H9 (cell line): ENCODE measurements around the gene IL10. TPM values are rescaled to one million over a fixed set of nuclear protein-coding genes. Genes with fewer than 3 reads are reported as not detected.
A peak's percentile ranks its signal among the peaks of the same experiment; 100 is the strongest.

Source experiments
- DNase-seq: peaks from one replicate; pipeline ENCODE4 v3.0.0-alpha.2; 2017
- H2AFZ ChIP-seq: one replicate; pipeline ENCODE4 v1.6.1; 2013; ENCODE audit warnings: mild to moderate bottlenecking, low read length, control low read depth, moderate library complexity
- H2AK5ac ChIP-seq: 2 replicates; pipeline ENCODE4 v1.6.1; 2013; ENCODE audit warnings: low read length, control low read depth, mixed read lengths; ENCODE audit not compliant: insufficient read length
- H2BK120ac ChIP-seq: one replicate; pipeline ENCODE4 v1.6.1; 2013; ENCODE audit warnings: low read depth, mild to moderate bottlenecking, low read length, control low read depth, inconsistent platforms; ENCODE audit not compliant: poor library complexity, severe bottlenecking
- H2BK12ac ChIP-seq: 2 replicates; pipeline ENCODE4 v1.6.1; 2013; ENCODE audit warnings: low read length, control low read depth, mixed read lengths, low read depth; ENCODE audit not compliant: insufficient read length
- H2BK15ac ChIP-seq: 2 replicates; pipeline ENCODE4 v1.6.1; 2013; ENCODE audit warnings: low read depth, low read length, control low read depth
- H2BK20ac ChIP-seq: one replicate; pipeline ENCODE4 v1.6.1; 2013; ENCODE audit warnings: low read depth, mild to moderate bottlenecking, low read length, control low read depth, inconsistent platforms; ENCODE audit not compliant: poor library complexity, severe bottlenecking
- H2BK5ac ChIP-seq: 2 replicates; pipeline ENCODE4 v1.6.1; 2013; ENCODE audit warnings: low read length, control low read depth, mixed read lengths; ENCODE audit not compliant: insufficient read length
- H3K14ac ChIP-seq: 2 replicates; pipeline ENCODE4 v1.6.1; 2013; ENCODE audit warnings: low read length, control low read depth; ENCODE audit not compliant: insufficient read depth
- H3K18ac ChIP-seq: 2 replicates; pipeline ENCODE4 v1.6.1; 2013; ENCODE audit warnings: low read depth, mild to moderate bottlenecking, mixed read lengths, low read length, control low read depth; ENCODE audit not compliant: insufficient read length
- H3K23ac ChIP-seq: 2 replicates; pipeline ENCODE4 v1.6.1; 2013; ENCODE audit warnings: low read length, control low read depth, mixed read lengths, low read depth; ENCODE audit not compliant: insufficient read length
- H3K23me2 ChIP-seq: 2 replicates; pipeline ENCODE4 v1.6.1; 2013; ENCODE audit warnings: low read depth, mild to moderate bottlenecking, mixed read lengths, low read length, control low read depth; ENCODE audit not compliant: insufficient read length, poor library complexity, severe bottlenecking
- H3K27ac ChIP-seq: 2 replicates; pipeline ENCODE4 v1.5.1; 2013; ENCODE audit warnings: low read length, control low read depth, mixed read lengths, low read depth; ENCODE audit not compliant: insufficient read length
- H3K27me3 ChIP-seq: 2 replicates; pipeline ENCODE4 v1.6.1; 2013; ENCODE audit warnings: low read length, control low read depth, inconsistent platforms; ENCODE audit not compliant: insufficient read depth
- H3K4ac ChIP-seq: 2 replicates; pipeline ENCODE4 v1.6.1; 2013; ENCODE audit warnings: low read depth, mild to moderate bottlenecking, control low read depth, inconsistent platforms, low read length, moderate library complexity
- H3K4me1 ChIP-seq: 2 replicates; pipeline ENCODE4 v1.6.1; 2013; ENCODE audit warnings: low read length, control low read depth, inconsistent platforms; ENCODE audit not compliant: insufficient read depth
- H3K4me2 ChIP-seq: 2 replicates; pipeline ENCODE4 v1.6.1; 2013; ENCODE audit warnings: low read length, control low read depth, mixed read lengths; ENCODE audit not compliant: insufficient read length, insufficient read depth
- H3K56ac ChIP-seq: 2 replicates; pipeline ENCODE4 v1.6.1; 2013; ENCODE audit warnings: low read depth, mild to moderate bottlenecking, mixed read lengths, low read length, control low read depth; ENCODE audit not compliant: insufficient read length
- H3K79me1 ChIP-seq: 2 replicates; pipeline ENCODE4 v1.6.1; 2013; ENCODE audit warnings: low read depth, mild to moderate bottlenecking, moderate library complexity, low read length, control low read depth, inconsistent platforms; ENCODE audit not compliant: insufficient read depth, poor library complexity, severe bottlenecking
- H3K79me2 ChIP-seq: 2 replicates; pipeline ENCODE4 v1.6.1; 2013; ENCODE audit warnings: low read length, control low read depth, inconsistent platforms; ENCODE audit not compliant: insufficient read depth
- H3K9ac ChIP-seq: 2 replicates; pipeline ENCODE4 v1.6.1; 2013; ENCODE audit warnings: low read length, control low read depth, mixed read lengths; ENCODE audit not compliant: insufficient read length; ENCODE audit errors: extremely low read depth
- H3K9me3 ChIP-seq: one replicate; pipeline ENCODE4 v1.6.1; 2013; ENCODE audit warnings: low read depth, low read length, inconsistent platforms; ENCODE audit not compliant: control insufficient read depth
- H3T11ph ChIP-seq: one replicate; pipeline ENCODE4 v1.6.1; 2013; ENCODE audit warnings: mild to moderate bottlenecking, low read length, control low read depth, inconsistent platforms
- H4K20me1 ChIP-seq: one replicate; pipeline ENCODE4 v1.6.1; 2013; ENCODE audit not compliant: control insufficient read depth, insufficient read length, insufficient read depth
- H4K5ac ChIP-seq: 2 replicates; pipeline ENCODE4 v1.6.1; 2013; ENCODE audit warnings: low read depth, mild to moderate bottlenecking, mixed read lengths, low read length, control low read depth; ENCODE audit not compliant: insufficient read length
- H4K8ac ChIP-seq: replicated peaks from 2 replicates; pipeline ENCODE4 v1.6.1; 2013; ENCODE audit warnings: low read length, control low read depth, mixed read lengths, low read depth; ENCODE audit not compliant: insufficient read length
- H4K91ac ChIP-seq: 2 replicates; pipeline ENCODE4 v1.6.1; 2013; ENCODE audit warnings: low read depth, mild to moderate bottlenecking, moderate library complexity, mixed read lengths, low read length, control low read depth; ENCODE audit not compliant: insufficient read length
- H3K27ac Mint-ChIP-seq, 3 experiments: 2 replicates in 2 of 3; 3 replicates in 1 of 3; pipeline ENCODE4 v1.8.0; 2020 to 2021; ENCODE audit warnings: mixed read lengths in 3 of 3, mild to moderate bottlenecking in 1 of 3, moderate library complexity in 1 of 3
- H3K27me3 Mint-ChIP-seq: 2 replicates; pipeline ENCODE4 v1.8.0; 2021; ENCODE audit warnings: low read depth, mild to moderate bottlenecking, moderate library complexity, mixed read lengths
- H3K36me3 Mint-ChIP-seq, 3 experiments: 2 replicates in 2 of 3; 3 replicates in 1 of 3; pipeline ENCODE4 v1.8.0; 2020 to 2021; ENCODE audit warnings: low read depth in 3 of 3, mixed read lengths in 3 of 3; ENCODE audit not compliant: insufficient read depth in 1 of 3
- H3K4me1 Mint-ChIP-seq, 2 experiments: 2 replicates each; pipeline ENCODE4 v1.8.0; 2020; ENCODE audit warnings: mixed read lengths in 2 of 2
- H3K4me3 Mint-ChIP-seq, 2 experiments: 2 replicates in 1 of 2; 3 replicates in 1 of 2; pipeline ENCODE4 v1.8.0; 2020 to 2021; ENCODE audit warnings: mild to moderate bottlenecking in 2 of 2, mixed read lengths in 2 of 2, moderate library complexity in 1 of 2
- H3K9me3 Mint-ChIP-seq, 2 experiments: 2 replicates in 1 of 2; 3 replicates in 1 of 2; pipeline ENCODE4 v1.8.0; 2020; ENCODE audit warnings: mild to moderate bottlenecking in 2 of 2, mixed read lengths in 2 of 2, moderate library complexity in 1 of 2
- CTCF ChIP-seq: fragments of 200-600 bp; sonication (generic); conservative IDR thresholded peaks from 3 replicates; pipeline ENCODE4 v1.8.0; 2021; ENCODE audit warnings: antibody characterized with exemption, mild to moderate bottlenecking
- WGBS: extraction: QIAGEN DNeasy Blood & Tissue Kit; methylation state at CpG from one replicate; pipeline ENCODE4 v1.1.7; 2013; ENCODE audit warnings: missing lambda C conversion rate, low lambda C conversion rate, mixed read lengths; ENCODE audit not compliant: insufficient read length; ENCODE audit errors: extremely low coverage; 5-methylcytosine and 5-hydroxymethylcytosine counted together
- total RNA-seq: library from RNA; stranded (reverse); gene quantifications from 2 replicates; pipeline ENCODE4 v1.2.1, GENCODE V29; 2021

IL10 gene
- total RNA-seq, 1 experiment from 2014 or later = not detected

GRCh38 chr1:206808615-206809014 is 36.3 kb upstream of the IL10 start:
- no CpG with 5 or more reads among the region's 2 CpGs for WGBS
- H3K27ac Mint-ChIP-seq = no peak overlapping the region
- Histone ChIP-seq H3K23me2 (no peaks in the 10 kb centered on the region), H2BK20ac (no peak overlapping the region), H2AFZ (no peak overlapping the region), H2BK5ac (no peak overlapping the region), H3K14ac (no peak overlapping the region), H3K4me1 (no peaks in the 10 kb centered on the region), H3K79me2 (no peaks in the 10 kb centered on the region), H2BK12ac (no peak overlapping the region), H3K4ac (no peak overlapping the region), H3K27me3 (no peaks in the 10 kb centered on the region), H4K20me1 (no peaks in the 10 kb centered on the region), H3K23ac (no peak overlapping the region), H3K56ac (no peak overlapping the region), H3K18ac (no peak overlapping the region), H3K4me2 (no peak overlapping the region), H3K9me3 (no peaks in the 10 kb centered on the region), H2AK5ac (no peak overlapping the region), H2BK120ac (no peak overlapping the region), H3T11ph (no peak overlapping the region), H3K9ac (no peak overlapping the region), H2BK15ac (no peak overlapping the region), H4K91ac (no peak overlapping the region), H3K27ac (no peak overlapping the region), H3K79me1 (no peaks in the 10 kb centered on the region), H4K8ac (no peak overlapping the region), H4K5ac (no peak overlapping the region)
- H3K4me3 Mint-ChIP-seq = no peak overlapping the region
- peak; percentile 49; the same call in 2 of the 3 replicates for TF ChIP-seq CTCF
- H3K36me3 Mint-ChIP-seq = no peaks in the 10 kb centered on the region
- H3K4me1 Mint-ChIP-seq = peaks cover 2 to 8% of the 10 kb centered on the region in 2 experiments; a peak in 3 of 4 replicates
- H3K27me3 Mint-ChIP-seq = peaks cover 5% of the 10 kb centered on the region; the same call in 1 of the 2 replicates
- H3K9me3 Mint-ChIP-seq = peaks cover 3 to 8% of the 10 kb centered on the region in 2 experiments; a peak in 4 of 5 replicates
- DNase-seq = peak; percentile 54
